Stromal cell of bone marrow (primary cell): ENCODE results near the gene FAM98A.
A peak's percentile ranks its signal among the peaks of the same experiment; 100 is the strongest.

ENCODE experiments used
- DNase-seq: peaks from one replicate; pipeline ENCODE4 v3.0.0-alpha.2; 2012; ENCODE audit warnings: low read depth

The FAM98A gene

DNA sequence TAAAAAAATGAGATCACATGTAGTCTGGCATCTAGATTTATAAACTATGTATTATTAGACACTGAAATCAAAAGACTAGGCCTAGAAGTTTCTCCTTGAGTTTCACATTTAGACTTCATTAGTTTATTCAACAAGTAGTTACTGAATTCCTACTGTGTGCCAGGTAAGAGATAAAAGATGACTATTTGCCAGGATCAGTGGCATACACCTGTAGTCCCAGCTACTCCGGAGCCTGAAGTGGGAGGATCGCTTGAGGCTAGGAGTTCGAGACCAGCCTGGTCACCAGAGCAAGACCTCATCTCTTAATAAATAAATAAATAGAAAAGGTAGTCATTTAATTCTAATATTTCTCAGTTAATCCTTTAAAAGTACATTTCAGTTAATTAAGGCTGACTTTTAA is 2.1 kb downstream of the FAM98A start:
- no peak for DNase-seq

DNA sequence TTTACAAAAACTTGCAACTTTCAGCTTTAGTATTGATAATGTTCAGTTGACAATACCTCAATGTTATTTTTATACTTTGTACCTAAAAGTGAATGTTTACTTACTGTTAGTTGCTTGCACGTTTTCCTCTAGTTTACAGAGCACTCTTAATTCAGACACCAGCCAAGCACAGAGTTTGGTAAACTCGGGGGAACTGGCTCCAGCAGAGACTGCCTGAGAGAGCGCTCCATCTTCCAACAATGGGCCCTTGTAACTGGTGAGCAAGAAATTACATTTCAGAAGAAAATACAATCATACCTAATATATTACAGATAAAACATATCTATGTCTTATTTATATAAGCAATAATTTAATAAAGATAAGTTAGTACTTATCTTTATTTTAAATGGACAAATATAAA is 3.7 kb downstream of the FAM98A start:
- DNase-seq = no peak

DNA sequence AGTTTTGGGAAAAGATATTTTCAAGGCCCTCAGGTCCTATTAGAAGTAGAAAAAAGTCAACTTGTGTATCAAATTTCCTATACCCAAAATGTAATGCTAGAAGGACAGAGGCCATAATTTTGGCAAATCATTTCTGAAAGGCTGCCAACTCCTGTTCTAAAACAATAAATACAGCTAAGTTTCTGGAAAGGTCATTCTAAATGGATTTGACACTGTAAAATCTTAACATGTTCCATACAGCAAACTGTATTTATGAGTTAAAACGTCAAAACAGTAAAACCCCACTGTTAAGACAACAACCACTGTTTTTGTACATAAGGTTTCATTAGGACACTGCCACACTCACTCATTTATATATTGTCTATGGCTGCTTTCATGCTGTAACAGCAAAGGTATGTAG is 9.7 kb downstream of the FAM98A start:
- no peak for DNase-seq

DNA sequence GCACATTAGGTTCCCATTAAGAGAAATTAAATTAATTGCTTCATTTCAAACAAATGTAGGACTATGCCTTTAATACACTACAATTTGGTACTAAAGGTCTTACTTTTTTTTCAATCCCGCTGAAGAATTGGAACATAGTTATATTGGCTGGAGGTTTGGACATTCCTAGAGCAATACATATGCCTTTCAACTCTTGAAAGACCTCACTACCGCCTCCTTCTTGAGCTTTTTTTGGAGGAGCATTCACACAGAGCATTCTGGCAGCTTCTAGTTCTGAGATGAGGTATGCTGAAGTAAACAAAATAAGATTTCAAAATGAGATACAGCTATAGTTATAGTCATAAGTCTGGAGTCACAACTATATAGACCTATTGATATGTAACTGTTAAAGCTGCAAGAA is 10.9 kb downstream of the FAM98A start:
- no peak for DNase-seq

DNA sequence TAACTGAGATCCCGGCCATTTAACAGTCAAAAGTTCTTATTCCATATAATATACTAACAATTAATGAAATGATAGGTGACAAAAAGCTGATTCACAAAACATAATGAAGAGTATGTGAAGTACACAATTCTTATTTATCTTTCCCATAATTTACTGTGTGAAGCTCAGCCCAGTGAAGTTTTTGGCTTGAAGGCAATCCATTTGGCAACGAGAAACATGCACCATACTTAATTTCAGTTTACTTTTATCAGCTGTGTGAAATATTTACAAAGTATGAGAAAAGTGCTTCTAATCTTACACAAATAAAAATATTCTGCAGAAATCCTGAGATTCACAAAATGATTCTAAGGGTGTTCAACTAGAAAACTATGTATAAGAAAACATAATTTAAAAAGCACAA is 12.3 kb downstream of the FAM98A start:
- no peak for DNase-seq

DNA sequence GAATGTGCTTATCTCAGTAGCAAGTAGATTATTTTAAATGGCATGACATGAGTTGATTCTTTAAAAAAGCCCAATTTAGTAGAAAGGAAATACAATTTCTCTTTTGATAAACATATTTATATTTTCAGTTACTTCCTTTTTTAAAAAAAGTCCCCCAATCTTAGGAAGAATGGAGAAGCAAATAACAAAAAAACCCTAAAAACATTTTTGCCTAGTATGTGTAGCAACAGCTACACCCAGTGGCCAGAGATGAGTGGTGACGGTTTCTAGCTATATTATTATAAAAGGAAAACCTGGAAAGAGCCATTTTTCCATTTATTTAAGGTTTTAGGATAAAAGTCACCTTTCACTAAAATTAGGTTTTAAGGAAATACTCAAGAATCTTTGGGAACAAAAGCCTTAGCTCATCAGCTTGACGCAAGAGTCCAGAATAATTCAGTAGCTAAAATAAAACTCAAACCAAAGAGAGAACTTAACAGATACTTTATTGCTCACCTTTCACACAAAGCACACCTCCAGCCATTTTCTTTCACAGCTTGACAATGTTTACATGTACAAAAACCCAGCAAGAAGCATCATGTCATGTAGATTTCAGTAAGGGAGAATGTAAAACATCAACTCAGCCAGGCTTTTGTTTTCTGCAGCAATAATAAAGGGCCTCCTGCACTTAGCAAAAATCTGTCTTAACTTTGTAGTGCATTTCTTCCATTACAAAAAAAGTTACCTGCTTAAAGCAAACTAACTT is 15.7 kb downstream of the FAM98A start:
- peak; percentile 30 for DNase-seq

DNA sequence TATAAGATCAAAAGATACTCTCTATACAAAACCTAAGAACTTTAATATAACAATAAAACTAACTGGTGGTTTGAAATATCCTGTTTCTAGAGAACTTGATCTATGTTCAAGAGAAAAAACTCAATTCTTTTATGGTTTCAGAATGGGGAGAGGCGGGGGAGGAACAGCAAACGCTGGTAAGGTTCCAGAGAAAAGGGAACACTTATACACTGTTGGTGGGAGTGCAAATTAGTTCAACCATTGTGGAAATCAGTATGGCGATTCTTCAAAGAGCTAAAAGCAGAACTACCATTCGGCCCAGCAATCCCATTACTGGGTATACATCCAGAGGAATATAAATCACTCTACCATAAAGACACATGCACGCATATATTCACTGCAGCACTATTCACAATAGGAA is 17.2 kb downstream of the FAM98A start:
- no peak for DNase-seq

DNA sequence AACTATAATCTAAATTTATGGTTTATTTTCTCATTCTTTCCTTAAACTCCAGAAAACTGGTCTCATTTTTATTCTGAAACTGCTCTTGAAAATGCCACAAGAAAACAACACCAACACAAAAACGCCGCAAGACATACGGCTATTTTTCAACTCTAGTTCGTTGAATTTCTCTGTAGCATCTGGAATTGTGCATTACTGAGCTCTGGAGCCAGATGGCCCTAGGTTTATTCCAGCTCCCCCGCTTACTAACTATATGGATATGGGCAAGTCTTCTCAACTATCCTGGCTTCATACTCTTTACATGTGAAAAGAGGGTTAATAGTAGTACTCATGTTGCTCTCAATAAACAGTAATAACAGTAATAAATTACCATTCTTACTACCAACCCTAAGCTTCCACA is 19.9 kb downstream of the FAM98A start:
- no peak for DNase-seq

DNA sequence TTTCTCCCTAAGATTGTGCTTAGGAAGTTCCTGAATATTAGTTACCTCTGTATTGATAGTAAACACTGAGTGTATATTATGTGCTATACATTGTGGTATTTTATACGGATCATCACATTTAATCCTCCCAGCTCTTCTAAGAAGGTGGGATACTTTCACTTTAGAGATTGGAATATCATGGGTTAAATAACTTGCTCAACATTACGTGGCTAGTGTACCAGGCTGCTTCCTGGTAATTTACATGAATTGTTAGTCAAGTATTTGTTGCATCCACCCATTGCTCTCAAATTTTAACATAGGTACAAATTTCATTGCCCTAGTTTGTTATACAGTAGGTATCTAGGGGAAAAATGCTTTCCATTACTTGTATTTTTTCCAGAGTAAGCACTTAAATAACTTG is 21.4 kb downstream of the FAM98A start:
- DNase-seq = no peak

DNA sequence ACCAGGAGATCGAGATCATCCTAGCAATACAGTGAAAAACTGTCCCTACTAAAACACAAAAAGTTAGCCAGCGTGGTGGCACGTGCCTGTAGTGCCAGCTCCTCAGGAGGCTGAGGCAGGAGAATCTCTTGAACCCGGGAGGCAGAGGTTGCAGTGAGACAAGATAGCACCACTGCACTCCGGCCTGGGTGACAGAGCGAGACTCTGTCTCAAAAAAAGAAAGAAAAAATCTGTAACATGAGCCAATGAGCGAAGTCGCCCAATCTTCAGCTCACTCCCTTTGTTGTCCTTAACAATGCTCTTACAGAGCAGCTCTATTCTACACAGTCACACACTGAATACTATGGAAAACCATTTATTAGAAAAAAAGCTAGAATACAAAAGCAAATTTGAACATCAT is 22.0 kb downstream of the FAM98A start:
- DNase-seq = no peak

DNA sequence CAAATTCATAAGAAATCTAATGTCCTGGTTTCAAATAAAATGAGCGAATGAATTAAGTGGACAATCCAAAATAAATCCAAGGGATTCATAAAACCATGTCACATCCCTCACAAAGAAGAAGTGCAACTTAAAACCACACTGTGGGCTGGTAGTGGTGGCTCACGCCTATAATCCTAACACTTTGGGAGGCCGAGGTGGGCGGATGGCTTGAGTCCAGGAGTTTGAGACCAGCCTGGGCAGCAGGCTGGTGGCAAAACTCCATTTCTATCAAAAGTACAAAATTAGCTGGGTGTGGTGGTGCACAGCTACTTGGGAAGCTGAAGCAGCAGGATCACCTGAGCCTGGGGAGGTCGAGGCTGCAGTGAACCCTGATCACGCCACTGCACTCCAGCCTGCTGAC is 25.4 kb downstream of the FAM98A start:
- no peak for DNase-seq

DNA sequence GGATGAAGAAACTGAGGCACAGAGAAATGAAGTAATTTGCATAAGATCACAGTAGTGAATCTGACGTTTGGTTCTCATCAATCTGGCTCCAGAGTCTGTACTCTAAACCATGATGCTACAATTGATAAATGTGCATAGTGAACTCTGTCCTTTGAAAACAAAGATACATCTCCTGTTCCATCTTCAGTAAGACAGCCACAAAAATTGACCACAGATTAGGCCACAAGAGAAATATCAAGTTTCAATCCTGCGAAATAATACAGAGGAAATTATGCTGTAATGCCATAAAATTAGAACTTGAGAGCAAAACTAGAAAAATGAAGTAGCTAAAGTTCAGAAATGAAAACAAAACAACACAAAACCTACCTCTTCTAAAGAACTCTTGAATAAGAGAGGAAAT is 28.4 kb downstream of the FAM98A start:
- DNase-seq = no peak

DNA sequence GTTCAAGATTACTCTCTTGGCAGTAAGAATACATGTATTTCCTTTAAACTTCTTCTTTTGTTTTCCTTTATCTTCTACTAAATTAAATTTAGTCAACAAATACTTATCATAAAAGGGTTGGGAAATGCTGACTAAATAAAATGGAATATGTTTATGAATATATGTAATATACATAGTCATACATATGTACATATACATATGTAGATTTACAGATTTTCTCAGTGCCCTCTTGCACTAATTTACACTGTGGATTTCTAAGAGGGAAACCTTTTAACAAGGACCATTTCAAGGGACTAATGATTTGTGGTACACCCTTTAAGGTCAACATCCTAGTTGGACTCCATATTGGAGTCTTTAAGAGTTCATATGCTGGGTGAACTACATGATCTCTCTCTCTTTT is 37.2 kb downstream of the FAM98A start:
- no peak for DNase-seq

DNA sequence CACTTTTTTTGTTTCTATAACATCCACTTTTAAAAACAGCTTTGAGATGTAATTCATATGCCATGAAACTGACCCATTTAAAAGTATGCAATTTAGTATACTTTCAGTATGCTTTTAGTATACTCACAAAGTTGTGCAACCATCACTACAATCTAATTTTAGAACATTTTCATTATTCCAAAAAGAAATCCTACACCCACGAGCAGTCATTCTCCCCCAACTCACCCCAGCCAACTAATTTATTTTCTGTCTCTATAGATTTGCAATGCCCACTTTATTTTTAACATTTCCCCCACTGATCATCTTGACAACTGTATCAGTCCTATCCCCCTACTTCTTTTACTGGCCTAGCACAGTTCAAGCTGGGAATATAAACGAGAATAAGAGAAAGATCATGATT is 39.1 kb downstream of the FAM98A start:
- DNase-seq = no peak

DNA sequence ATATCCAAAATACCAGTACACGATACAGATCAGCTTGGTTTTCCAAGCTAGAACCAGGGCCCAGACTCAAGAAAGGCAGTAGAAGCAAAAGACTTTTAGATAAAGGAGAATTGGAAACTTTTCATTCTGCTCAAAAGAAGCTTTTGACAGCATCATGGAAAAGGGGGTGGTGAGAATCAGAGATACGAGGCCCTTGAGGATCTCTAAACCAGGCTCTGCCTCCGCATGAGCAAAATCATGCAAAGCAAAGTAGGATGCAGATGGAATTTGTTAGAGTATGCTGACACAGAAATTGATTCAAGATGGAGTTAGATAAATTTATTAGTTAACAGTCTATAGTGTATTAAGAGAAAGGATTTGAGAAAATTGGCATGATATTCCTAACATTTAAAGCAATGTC is 39.8 kb downstream of the FAM98A start:
- DNase-seq = no peak

DNA sequence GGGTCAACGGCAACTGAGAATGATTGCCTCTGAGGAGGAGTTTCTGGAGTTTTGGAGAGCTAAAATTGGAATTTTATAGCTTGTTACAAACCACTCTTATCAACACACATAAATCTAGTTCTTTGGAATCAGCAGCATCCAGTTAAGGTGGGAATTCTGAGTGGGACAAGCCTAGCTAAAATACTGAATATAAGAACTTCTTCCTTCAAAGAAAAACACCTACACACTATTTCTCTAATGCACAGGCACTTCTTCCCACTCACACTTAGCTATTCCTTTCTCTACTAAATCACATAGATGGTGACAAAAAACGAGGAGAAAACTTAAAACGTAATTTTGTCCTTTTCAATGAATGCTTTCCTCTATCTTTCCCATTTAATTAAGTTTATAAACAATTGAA is 43.4 kb downstream of the FAM98A start:
- no peak for DNase-seq

DNA sequence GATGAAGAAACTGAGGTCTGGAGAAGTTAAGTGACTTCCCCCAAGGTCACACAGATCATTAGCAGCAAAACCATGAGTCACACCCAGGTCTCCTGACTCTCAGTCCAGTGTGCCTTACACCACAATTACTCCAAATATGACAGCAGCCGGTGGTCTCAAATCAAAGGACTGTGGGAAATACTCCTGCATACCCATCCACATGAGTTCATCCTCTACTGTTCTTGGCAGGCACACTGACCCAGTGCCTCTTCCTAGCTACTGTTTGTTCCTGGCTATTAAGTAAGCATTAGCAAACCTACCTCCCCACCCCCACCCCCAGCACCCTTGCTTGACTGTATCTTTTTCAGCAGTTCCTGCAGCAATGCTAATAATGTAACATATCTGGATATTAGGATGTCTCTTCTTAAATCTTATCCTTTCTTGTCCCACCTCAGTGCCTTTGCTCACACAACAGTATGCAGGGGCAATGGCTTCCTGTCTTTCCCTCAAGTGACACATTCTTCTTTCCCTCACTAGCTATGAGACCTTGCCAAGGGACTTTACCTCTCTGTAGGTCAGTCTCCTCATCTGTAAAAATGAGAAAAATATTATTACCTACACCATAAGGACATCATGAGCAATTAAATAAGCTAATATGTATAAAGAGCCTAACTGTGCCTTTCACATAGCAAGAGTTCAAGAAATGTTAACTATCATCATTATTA is 46.2 kb downstream of the FAM98A start:
- no peak for DNase-seq

DNA sequence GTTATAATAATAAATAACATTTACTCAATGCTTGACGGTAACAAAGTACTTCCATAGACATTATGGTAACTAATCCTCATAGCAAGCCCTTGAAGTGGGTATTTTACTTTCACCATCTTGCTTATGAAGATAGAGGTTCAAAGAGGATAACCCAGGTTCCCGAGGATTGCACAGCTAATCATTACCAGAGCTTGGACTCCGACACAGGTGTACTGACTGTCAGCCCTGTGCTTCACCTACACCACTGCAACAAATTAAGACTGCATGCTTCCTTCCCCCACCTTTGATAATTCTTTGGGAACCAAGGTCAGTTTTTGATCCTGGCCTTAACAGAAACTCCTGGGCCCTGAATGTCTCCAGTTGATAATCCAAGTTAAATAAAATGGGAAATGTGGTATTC is 48.9 kb downstream of the FAM98A start:
- DNase-seq = no peak

DNA sequence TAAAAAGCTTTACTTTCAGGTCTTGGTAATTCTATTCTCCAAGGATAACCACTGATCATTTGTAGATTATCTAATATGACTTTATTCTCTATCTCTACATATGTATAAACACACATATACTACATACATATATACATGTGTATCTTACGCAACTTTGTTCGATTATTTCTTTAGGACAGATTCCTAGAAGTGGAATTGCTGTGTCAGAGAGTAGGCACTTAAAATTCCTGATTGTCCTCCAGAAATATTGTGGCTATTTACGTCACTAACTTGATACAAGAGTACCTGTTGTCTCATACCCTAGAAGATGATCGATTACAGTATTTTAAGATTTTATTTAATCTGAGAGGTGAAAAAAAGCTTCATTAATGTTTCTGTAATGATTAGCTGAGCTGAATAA is 57.9 kb downstream of the FAM98A start:
- no peak for DNase-seq

DNA sequence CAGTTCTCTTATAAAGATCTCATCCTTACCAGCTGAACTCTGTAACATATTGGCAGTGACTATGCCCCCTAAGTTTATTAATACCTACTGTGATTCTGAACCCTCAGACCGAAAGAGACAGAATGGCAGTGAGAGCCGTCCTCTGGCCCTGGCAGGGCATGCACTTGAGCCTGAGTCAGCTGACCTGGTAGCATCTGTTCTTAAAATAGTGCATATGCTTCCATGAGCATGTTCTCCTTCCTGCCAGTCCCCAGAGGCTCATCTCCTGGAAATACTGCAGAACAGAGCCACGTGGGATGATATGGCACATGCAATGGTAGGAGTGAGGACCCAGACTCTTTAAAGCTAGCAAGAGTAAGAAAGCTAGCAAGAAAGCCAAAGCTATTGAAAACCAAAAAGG is 63.7 kb downstream of the FAM98A start:
- DNase-seq = no peak
